H9 (cell line): Measurements from ENCODE around the gene ANO9. TPM values are rescaled to one million over a fixed set of nuclear protein-coding genes. Genes with fewer than 3 reads are reported as not detected.

ENCODE experiments used
- DNase-seq: peaks from one replicate; pipeline ENCODE4 v3.0.0-alpha.2; 2017
- H2AFZ ChIP-seq: one replicate; pipeline ENCODE4 v1.6.1; 2013; ENCODE audit warnings: mild to moderate bottlenecking, low read length, control low read depth, moderate library complexity
- H2AK5ac ChIP-seq: 2 replicates; pipeline ENCODE4 v1.6.1; 2013; ENCODE audit warnings: low read length, control low read depth, mixed read lengths; ENCODE audit not compliant: insufficient read length
- H2BK120ac ChIP-seq: one replicate; pipeline ENCODE4 v1.6.1; 2013; ENCODE audit warnings: low read depth, mild to moderate bottlenecking, low read length, control low read depth, inconsistent platforms; ENCODE audit not compliant: poor library complexity, severe bottlenecking
- H2BK12ac ChIP-seq: 2 replicates; pipeline ENCODE4 v1.6.1; 2013; ENCODE audit warnings: low read length, control low read depth, mixed read lengths, low read depth; ENCODE audit not compliant: insufficient read length
- H2BK15ac ChIP-seq: 2 replicates; pipeline ENCODE4 v1.6.1; 2013; ENCODE audit warnings: low read depth, low read length, control low read depth
- H2BK20ac ChIP-seq: one replicate; pipeline ENCODE4 v1.6.1; 2013; ENCODE audit warnings: low read depth, mild to moderate bottlenecking, low read length, control low read depth, inconsistent platforms; ENCODE audit not compliant: poor library complexity, severe bottlenecking
- H2BK5ac ChIP-seq: 2 replicates; pipeline ENCODE4 v1.6.1; 2013; ENCODE audit warnings: low read length, control low read depth, mixed read lengths; ENCODE audit not compliant: insufficient read length
- H3K14ac ChIP-seq: 2 replicates; pipeline ENCODE4 v1.6.1; 2013; ENCODE audit warnings: low read length, control low read depth; ENCODE audit not compliant: insufficient read depth
- H3K18ac ChIP-seq: 2 replicates; pipeline ENCODE4 v1.6.1; 2013; ENCODE audit warnings: low read depth, mild to moderate bottlenecking, mixed read lengths, low read length, control low read depth; ENCODE audit not compliant: insufficient read length
- H3K23ac ChIP-seq: 2 replicates; pipeline ENCODE4 v1.6.1; 2013; ENCODE audit warnings: low read length, control low read depth, mixed read lengths, low read depth; ENCODE audit not compliant: insufficient read length
- H3K23me2 ChIP-seq: 2 replicates; pipeline ENCODE4 v1.6.1; 2013; ENCODE audit warnings: low read depth, mild to moderate bottlenecking, mixed read lengths, low read length, control low read depth; ENCODE audit not compliant: insufficient read length, poor library complexity, severe bottlenecking
- H3K27ac ChIP-seq: 2 replicates; pipeline ENCODE4 v1.5.1; 2013; ENCODE audit warnings: low read length, control low read depth, mixed read lengths, low read depth; ENCODE audit not compliant: insufficient read length
- H3K27me3 ChIP-seq: 2 replicates; pipeline ENCODE4 v1.6.1; 2013; ENCODE audit warnings: low read length, control low read depth, inconsistent platforms; ENCODE audit not compliant: insufficient read depth
- H3K4ac ChIP-seq: 2 replicates; pipeline ENCODE4 v1.6.1; 2013; ENCODE audit warnings: low read depth, mild to moderate bottlenecking, control low read depth, inconsistent platforms, low read length, moderate library complexity
- H3K4me1 ChIP-seq: 2 replicates; pipeline ENCODE4 v1.6.1; 2013; ENCODE audit warnings: low read length, control low read depth, inconsistent platforms; ENCODE audit not compliant: insufficient read depth
- H3K4me2 ChIP-seq: 2 replicates; pipeline ENCODE4 v1.6.1; 2013; ENCODE audit warnings: low read length, control low read depth, mixed read lengths; ENCODE audit not compliant: insufficient read length, insufficient read depth
- H3K56ac ChIP-seq: 2 replicates; pipeline ENCODE4 v1.6.1; 2013; ENCODE audit warnings: low read depth, mild to moderate bottlenecking, mixed read lengths, low read length, control low read depth; ENCODE audit not compliant: insufficient read length
- H3K79me1 ChIP-seq: 2 replicates; pipeline ENCODE4 v1.6.1; 2013; ENCODE audit warnings: low read depth, mild to moderate bottlenecking, moderate library complexity, low read length, control low read depth, inconsistent platforms; ENCODE audit not compliant: insufficient read depth, poor library complexity, severe bottlenecking
- H3K79me2 ChIP-seq: 2 replicates; pipeline ENCODE4 v1.6.1; 2013; ENCODE audit warnings: low read length, control low read depth, inconsistent platforms; ENCODE audit not compliant: insufficient read depth
- H3K9ac ChIP-seq: 2 replicates; pipeline ENCODE4 v1.6.1; 2013; ENCODE audit warnings: low read length, control low read depth, mixed read lengths; ENCODE audit not compliant: insufficient read length; ENCODE audit errors: extremely low read depth
- H3K9me3 ChIP-seq: one replicate; pipeline ENCODE4 v1.6.1; 2013; ENCODE audit warnings: low read depth, low read length, inconsistent platforms; ENCODE audit not compliant: control insufficient read depth
- H3T11ph ChIP-seq: one replicate; pipeline ENCODE4 v1.6.1; 2013; ENCODE audit warnings: mild to moderate bottlenecking, low read length, control low read depth, inconsistent platforms
- H4K20me1 ChIP-seq: one replicate; pipeline ENCODE4 v1.6.1; 2013; ENCODE audit not compliant: control insufficient read depth, insufficient read length, insufficient read depth
- H4K5ac ChIP-seq: 2 replicates; pipeline ENCODE4 v1.6.1; 2013; ENCODE audit warnings: low read depth, mild to moderate bottlenecking, mixed read lengths, low read length, control low read depth; ENCODE audit not compliant: insufficient read length
- H4K8ac ChIP-seq: replicated peaks from 2 replicates; pipeline ENCODE4 v1.6.1; 2013; ENCODE audit warnings: low read length, control low read depth, mixed read lengths, low read depth; ENCODE audit not compliant: insufficient read length
- H4K91ac ChIP-seq: 2 replicates; pipeline ENCODE4 v1.6.1; 2013; ENCODE audit warnings: low read depth, mild to moderate bottlenecking, moderate library complexity, mixed read lengths, low read length, control low read depth; ENCODE audit not compliant: insufficient read length
- H3K27ac Mint-ChIP-seq, 3 experiments: 2 replicates in 2 of 3; 3 replicates in 1 of 3; pipeline ENCODE4 v1.8.0; 2020 to 2021; ENCODE audit warnings: mixed read lengths in 3 of 3, mild to moderate bottlenecking in 1 of 3, moderate library complexity in 1 of 3
- H3K27me3 Mint-ChIP-seq: 2 replicates; pipeline ENCODE4 v1.8.0; 2021; ENCODE audit warnings: low read depth, mild to moderate bottlenecking, moderate library complexity, mixed read lengths
- H3K36me3 Mint-ChIP-seq, 3 experiments: 2 replicates in 2 of 3; 3 replicates in 1 of 3; pipeline ENCODE4 v1.8.0; 2020 to 2021; ENCODE audit warnings: low read depth in 3 of 3, mixed read lengths in 3 of 3; ENCODE audit not compliant: insufficient read depth in 1 of 3
- H3K4me1 Mint-ChIP-seq, 2 experiments: 2 replicates each; pipeline ENCODE4 v1.8.0; 2020; ENCODE audit warnings: mixed read lengths in 2 of 2
- H3K4me3 Mint-ChIP-seq, 2 experiments: 2 replicates in 1 of 2; 3 replicates in 1 of 2; pipeline ENCODE4 v1.8.0; 2020 to 2021; ENCODE audit warnings: mild to moderate bottlenecking in 2 of 2, mixed read lengths in 2 of 2, moderate library complexity in 1 of 2
- H3K9me3 Mint-ChIP-seq, 2 experiments: 2 replicates in 1 of 2; 3 replicates in 1 of 2; pipeline ENCODE4 v1.8.0; 2020; ENCODE audit warnings: mild to moderate bottlenecking in 2 of 2, mixed read lengths in 2 of 2, moderate library complexity in 1 of 2
- WGBS: extraction: QIAGEN DNeasy Blood & Tissue Kit; methylation state at CpG from one replicate; pipeline ENCODE4 v1.1.7; 2013; ENCODE audit warnings: missing lambda C conversion rate, low lambda C conversion rate, mixed read lengths; ENCODE audit not compliant: insufficient read length; ENCODE audit errors: extremely low coverage; 5-methylcytosine and 5-hydroxymethylcytosine counted together
- total RNA-seq: library from RNA; stranded (reverse); gene quantifications from 2 replicates; pipeline ENCODE4 v1.2.1, GENCODE V29; 2021
- TF ChIP-seq, protein P1 (sequence below): fragments of 200-600 bp; sonication (generic); conservative IDR thresholded peaks from 3 replicates; pipeline ENCODE4 v1.8.0; 2021; ENCODE audit warnings: antibody characterized with exemption, mild to moderate bottlenecking

ANO9 gene
- total RNA-seq, 1 experiment from 2014 or later: 13.1 TPM

DNA sequence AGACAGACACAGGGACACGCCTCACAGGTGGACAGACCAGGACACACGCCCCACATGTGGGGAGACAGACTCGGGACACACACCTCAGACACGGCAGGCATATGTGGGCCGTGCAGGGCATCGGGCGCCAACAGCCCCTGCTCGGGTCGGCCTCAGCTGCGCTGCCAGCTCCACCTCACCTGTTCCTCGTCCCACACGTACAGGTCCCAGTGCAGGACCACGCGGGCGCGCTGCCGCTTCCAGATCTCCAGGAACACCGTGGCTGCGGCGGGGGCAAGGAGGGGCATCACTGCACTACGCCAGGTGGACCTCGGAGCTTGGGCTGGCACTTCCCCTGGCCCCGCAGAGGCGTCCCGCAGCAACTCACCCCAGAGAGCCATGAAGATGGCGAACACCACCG lies 12.4 kb downstream of the ANO9 start:
- no peak overlapping the region for H2BK5ac ChIP-seq
- H3K79me1 ChIP-seq: no peaks in the 10 kb centered on the region
- no peaks in the 10 kb centered on the region for H3K23me2 ChIP-seq
- H2BK120ac ChIP-seq: no peak overlapping the region
- H3K56ac ChIP-seq: no peak overlapping the region
- H4K91ac ChIP-seq: no peak overlapping the region
- H3T11ph ChIP-seq: no peak overlapping the region
- H3K9me3 ChIP-seq: no peaks in the 10 kb centered on the region
- no peak overlapping the region for H2AK5ac ChIP-seq
- no peak overlapping the region for H3K4me2 ChIP-seq
- no peaks in the 10 kb centered on the region for H4K20me1 ChIP-seq
- H4K5ac ChIP-seq: no peak overlapping the region
- H3K23ac ChIP-seq: no peak overlapping the region
- WGBS: no CpG with 5 or more reads among the region's 27 CpGs
- no peak overlapping the region for H3K4ac ChIP-seq
- no peak for DNase-seq
- TF ChIP-seq, protein P1, sequence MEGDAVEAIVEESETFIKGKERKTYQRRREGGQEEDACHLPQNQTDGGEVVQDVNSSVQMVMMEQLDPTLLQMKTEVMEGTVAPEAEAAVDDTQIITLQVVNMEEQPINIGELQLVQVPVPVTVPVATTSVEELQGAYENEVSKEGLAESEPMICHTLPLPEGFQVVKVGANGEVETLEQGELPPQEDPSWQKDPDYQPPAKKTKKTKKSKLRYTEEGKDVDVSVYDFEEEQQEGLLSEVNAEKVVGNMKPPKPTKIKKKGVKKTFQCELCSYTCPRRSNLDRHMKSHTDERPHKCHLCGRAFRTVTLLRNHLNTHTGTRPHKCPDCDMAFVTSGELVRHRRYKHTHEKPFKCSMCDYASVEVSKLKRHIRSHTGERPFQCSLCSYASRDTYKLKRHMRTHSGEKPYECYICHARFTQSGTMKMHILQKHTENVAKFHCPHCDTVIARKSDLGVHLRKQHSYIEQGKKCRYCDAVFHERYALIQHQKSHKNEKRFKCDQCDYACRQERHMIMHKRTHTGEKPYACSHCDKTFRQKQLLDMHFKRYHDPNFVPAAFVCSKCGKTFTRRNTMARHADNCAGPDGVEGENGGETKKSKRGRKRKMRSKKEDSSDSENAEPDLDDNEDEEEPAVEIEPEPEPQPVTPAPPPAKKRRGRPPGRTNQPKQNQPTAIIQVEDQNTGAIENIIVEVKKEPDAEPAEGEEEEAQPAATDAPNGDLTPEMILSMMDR: no peak
- no peak overlapping the region for H2BK12ac ChIP-seq
- no peak overlapping the region for H4K8ac ChIP-seq
- no peaks in the 10 kb centered on the region for H3K27me3 ChIP-seq
- no peak overlapping the region for H3K9ac ChIP-seq
- H3K18ac ChIP-seq: no peak overlapping the region
- Mint-ChIP-seq H3K27me3 (peaks cover 9% of the 10 kb centered on the region), H3K27ac (no peak overlapping the region; a peak in 1 of 7 replicates), H3K4me3 (no peak overlapping the region), H3K4me1 (peaks cover 0 to 3% of the 10 kb centered on the region in 2 experiments; a peak in 1 of 4 replicates), H3K9me3 (no peaks in the 10 kb centered on the region; a peak in 1 of 5 replicates), H3K36me3 (peaks cover 0 to 7% (median 4%) of the 10 kb centered on the region in 3 experiments; a peak in 3 of 7 replicates)
- no peak overlapping the region for H3K27ac ChIP-seq
- no peak overlapping the region for H2BK20ac ChIP-seq
- no peak overlapping the region for H2AFZ ChIP-seq
- H3K14ac ChIP-seq: no peak overlapping the region
- no peak overlapping the region for H2BK15ac ChIP-seq
- H3K4me1 ChIP-seq: no peaks in the 10 kb centered on the region
- no peaks in the 10 kb centered on the region for H3K79me2 ChIP-seq
